HTERT RPE-1 (cell line): ENCODE data around the gene MAP3K9.
"Not testable (repeated sequence)": the region's sequence is repeated elsewhere in the genome, so short reads cannot be mapped to it uniquely, and the experiment has no call there.

Source experiments
- in situ Hi-C: fragments of 300-500 bp; cut with MboI; formaldehyde crosslinking; loops from 4 replicates; pipeline ENCODE4 v1.14.3; 2020; ENCODE audit warnings: low sequenced_read_pairs

MAP3K9 gene

DNA sequence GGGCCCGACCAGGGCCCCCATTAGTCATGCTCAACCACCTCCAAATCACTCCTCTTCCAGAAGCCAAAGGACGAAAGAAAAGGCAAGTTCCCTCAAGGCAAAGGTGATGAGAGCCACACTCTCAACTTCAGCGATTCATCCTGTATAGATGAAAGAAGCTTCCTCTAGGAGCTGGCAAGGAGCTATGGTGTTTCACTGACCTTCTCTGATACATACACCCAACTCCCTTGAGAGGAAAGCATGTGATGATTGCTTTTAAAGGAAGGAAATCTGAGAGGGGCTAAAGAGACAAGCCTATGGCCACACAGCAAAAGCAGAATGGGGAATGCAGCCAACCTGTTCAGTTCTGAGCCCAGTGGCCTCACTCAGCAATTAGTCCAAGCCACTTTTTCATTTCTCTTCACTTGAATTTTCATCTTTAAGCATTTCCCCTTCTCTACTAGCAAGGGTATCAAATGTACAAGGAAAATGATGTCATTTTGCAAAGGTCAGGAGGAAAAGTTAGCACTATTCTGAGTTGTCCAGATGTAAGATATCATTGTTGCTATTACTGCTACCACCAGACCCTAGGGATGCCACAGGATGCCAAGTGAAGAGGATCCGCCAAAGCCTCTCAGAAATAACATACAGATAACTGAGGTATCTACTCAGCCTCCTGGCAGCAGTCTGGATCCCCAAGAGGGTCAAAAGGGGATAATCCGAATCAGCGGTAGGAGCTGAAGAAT, 82.5 kb downstream of the MAP3K9 start:
- in situ Hi-C loops, result no loop called here

DNA sequence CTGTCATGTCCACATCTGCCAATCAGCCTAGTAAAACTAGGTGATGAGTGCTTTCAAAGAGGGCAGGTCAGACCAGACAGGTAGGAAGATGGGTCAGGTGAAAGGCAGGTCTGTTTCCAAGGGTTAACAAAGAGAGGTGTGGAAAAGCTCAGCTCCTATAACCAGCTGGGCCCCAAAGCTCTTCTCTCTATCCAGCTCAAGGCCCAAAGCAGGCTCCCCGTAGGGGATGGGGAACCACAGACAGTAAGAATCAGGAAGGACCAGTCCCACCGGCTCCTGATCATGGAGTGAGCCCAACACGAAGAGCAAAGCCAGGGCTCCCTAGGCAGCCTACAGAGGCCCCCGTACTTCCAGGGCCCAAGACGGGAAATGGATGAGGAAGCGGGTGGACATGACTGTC, 84.4 kb downstream of the MAP3K9 start:
- in situ Hi-C loops, result no loop called here

DNA sequence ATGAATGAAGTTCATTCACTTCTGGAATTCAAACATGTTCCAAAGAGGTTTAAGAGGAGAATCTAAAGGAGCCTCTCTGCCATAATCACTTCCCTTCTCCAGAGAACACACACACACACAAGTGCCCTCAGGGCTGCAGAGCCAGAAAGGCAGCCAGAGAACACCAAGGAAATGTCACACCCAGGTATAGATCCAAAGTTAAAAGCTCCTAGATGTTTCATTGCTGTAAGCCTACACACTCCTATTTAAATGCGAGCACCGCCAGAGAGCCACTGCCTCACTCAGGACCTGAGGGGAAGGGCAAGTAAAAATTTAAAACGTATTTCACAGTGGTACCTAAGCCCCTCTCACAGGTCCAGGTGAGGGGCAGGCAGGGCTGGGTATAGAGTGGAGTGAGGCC, 85.2 kb downstream of the MAP3K9 start:
- in situ Hi-C loops, result no loop called here

DNA sequence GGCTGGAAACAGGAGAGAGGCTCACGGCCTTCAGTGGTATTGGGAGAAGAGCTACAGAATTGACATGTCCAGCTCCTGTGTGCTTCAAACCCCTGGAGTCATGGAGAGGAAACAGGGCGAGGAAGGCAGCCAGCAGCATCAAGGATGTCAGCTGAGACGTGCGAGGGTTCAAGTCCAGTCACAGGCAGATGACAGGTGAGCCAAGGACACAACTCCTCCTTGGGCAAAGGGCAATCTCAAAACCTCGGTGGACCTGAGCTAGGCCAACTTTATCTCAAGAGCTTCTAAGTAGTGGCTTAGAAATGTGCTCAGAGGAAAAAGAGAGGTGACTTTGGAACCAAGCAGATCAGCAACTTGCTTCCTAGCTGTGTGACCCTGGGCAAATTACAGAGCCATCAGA, 86.0 kb downstream of the MAP3K9 start:
- in situ Hi-C loops, result no loop called here

DNA sequence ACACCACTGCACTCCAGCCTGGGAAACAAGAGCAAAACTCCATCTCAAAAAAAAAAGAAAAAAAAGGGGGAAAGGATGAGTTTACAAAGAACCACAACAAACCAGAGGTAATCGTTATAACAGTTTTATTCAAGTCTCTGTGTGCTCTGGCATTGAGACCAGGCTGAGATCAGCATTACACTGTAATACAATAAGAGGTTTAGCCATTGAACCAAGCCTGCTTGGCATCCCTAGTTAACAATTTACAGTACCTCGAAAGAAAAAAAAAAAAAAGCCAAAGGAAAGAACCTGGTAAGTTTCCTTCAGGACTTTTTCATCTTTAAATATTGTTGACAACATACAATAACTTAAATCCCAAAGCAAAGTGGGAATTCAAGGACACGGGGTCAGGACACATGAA, 86.9 kb downstream of the MAP3K9 start:
- in situ Hi-C loops, result no loop called here

DNA sequence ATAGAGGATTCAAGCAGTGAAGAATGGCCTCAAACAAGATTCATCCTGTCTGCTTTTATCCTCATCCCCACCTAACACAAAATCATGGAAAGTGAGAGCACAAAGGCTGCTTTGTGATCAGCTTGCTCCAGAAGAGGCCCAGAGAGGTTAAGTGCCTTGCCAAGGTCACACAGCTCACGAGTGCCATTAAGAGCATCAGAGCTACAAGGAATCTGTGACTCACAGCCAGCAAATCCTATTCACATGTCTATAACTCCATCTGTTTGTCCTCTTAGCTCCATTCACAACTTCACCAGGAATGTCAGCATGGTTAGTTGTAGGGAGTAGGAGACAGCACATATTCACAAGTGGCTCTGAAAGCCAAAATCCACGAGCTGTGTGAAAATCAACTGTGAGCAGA, 87.8 kb downstream of the MAP3K9 start:
- in situ Hi-C loops, result no loop called here

DNA sequence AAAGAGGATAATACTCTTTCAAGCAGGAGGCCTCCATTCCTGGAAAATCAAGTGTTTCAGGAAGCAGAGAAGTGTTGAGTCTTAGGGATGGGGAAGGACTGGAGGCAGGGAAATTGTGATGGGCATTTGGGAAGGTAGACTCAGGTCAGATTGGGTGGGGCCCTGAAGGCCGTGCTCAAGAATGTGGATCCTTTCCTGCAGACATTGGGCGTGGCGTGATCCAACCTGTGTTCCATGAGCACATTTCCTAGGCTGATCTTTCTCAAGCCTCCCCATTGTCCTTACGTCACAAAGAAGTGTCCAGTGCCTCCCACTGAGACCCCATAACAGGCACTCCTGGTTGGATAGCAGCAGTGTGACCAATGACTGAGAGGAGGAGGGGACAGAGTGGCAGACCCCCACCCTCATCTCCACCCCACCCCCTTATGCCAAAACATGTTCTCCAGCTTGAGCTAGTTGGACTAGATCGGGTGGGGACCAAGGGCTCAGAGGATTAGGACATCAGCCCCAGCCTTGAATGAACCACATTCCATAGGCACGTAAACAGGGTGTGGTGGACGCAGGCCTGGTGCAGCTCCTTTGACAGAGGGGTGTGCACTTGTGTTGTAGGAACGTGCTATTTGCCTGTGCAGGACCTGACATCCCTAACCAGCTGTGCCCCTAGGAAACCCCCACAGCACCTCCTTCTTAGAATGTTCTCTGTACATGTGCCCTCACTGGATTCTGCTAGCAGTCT, 90.8 kb downstream of the MAP3K9 start:
- in situ Hi-C loops, result no loop called here

DNA sequence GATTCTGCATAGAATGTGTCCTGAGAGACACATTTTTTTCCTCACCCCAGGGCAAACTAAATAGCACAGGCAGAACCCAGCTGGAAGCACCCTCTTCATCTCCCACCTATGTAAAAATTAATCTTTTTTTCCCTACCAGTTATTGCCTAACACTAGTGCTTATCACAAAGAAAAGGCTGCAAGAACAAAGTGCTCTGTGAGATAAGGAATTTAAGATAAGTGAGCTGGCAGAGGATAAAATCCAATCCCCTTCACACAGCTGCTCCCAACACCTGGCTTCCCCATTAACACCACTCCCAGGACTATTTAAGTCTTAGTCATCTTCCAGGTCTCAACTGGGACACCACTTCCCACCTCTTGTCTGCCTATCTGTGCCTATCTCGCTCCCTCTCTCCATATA, 92.4 kb downstream of the MAP3K9 start:
- in situ Hi-C loops, result no loop called here

DNA sequence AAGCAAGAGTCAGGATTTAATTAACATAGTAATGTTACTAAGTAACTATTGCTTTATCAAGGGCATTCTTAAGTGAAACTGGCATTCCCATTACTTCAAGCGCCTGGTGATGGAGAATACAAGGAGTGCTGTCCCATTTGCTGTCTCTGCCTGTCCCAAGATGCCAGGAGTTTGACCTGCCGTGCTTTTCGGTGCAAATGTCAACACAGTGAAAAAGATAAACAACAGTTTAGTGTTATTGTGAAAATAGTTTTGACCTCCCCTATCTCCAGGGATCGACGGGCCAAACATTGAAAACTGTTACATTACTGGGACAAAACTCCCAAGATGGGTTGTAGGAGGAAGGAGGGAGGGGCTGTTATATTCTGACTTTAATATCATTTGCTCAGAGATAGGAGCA, 92.8 kb downstream of the MAP3K9 start:
- in situ Hi-C loops, result no loop called here

DNA sequence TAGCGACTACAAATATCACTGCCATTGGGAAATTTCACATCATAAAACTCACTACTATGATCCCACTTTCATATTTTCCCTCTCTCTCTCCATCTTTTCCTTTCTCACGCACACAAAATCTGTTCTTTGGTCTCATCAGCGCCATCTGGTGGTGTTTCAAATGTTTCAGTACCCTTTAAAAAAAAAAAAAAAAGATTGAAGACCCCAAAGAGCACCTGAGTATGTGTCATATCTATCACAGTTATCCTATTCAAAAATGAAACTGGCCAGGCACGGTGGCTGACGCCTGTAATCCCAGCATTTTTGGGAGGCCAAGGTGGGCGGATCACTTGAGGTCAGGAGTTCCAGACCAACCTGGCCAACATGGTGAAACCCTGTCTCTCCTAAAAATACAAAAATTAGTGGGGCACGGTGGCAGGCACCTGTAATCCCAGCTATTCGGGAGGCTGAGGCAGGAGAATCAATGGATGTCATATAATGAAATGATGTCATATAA, 95.2 kb downstream of the MAP3K9 start:
- in situ Hi-C loops, result no loop called here

DNA sequence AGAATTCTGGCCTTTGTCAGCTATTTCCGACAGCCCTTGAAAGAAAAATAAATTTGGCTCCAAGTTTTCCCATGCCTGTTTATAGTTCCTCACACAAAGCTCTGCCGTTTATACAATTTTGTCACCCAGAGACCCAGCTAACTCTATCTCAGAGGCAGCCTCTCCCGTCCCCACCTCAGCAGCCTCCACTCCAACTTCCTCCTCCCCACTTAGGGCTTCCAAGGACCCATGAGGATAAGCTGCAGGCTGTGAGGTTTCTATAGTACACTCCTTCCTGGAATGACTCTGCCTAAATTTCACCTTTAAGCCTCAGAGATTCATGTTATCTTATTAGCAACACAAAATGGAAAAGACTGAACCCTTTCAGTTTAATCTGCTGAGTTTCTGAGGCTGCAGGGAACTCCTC, 95.8 kb downstream of the MAP3K9 start:
- in situ Hi-C loops, result no loop called here

DNA sequence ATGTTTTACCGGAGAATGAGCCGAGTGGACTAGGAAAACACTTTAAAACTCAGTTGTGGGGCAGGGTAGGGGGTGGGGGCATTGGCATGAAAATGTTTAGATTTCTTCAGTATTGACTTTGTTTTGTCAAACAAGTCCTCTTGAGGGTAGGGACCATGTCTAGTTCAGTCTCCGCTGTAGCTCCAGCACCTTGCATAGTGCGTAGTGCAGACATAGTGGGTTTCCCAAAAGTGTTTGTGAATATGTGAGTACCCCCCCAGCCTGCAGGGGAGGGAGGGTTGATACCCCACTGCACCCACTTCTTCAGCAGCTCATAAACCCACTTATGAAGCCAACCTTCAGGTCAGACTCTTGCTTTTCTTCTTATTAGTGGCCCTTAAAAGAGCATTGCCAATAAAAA, 96.2 kb downstream of the MAP3K9 start:
- in situ Hi-C loops, result no loop called here

DNA sequence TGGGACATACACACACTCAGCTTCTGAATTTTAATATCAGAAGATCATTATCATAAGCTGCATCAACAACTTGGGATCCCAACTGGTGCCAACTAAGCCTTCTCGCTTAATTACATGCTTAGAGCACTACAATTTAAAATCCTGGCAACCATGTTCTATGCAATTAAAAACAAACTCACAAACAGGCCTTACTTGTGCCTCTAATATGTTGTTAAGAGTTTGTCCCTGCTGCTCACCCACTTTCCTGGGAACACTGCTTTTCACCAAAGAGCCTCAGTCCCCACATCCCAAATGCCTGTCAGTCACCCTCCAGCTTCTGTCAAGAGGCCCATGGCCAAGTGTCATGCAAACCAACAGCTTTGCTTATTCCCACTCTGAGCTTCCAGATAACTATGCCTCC, 97.9 kb downstream of the MAP3K9 start:
- in situ Hi-C loops, result no loop called here

DNA sequence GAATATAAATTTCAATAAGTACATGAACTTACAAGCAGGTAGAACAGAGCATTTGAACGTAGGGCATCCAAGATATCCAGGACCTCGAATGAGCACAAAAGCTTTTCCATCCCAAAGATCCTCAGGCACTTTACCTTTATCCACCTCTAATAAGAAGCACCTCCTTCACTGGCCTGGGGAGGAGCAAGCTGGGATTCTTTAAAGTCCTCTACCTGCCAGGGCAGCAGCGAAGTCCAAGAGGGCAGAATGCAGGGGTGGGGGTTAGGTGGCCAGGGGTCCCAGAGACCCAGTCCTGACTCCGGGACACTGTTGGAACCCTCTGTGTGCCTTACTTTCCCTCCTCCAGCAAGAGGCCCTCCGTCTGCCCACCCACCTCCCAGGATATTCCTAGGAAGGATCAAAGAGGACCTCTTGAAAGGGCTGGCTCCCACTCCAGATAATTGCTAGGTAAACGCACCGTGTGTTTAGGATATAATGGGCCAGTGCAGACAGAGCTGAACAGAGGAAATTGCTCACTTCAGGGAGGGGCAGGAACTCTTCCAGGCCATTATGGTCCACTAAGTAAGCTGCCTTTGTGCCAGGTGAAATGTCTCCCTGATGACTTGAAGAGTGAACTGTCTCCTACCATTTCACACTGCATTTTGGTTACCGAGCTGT, 99.5 kb downstream of the MAP3K9 start:
- in situ Hi-C loops, result no loop called here

DNA sequence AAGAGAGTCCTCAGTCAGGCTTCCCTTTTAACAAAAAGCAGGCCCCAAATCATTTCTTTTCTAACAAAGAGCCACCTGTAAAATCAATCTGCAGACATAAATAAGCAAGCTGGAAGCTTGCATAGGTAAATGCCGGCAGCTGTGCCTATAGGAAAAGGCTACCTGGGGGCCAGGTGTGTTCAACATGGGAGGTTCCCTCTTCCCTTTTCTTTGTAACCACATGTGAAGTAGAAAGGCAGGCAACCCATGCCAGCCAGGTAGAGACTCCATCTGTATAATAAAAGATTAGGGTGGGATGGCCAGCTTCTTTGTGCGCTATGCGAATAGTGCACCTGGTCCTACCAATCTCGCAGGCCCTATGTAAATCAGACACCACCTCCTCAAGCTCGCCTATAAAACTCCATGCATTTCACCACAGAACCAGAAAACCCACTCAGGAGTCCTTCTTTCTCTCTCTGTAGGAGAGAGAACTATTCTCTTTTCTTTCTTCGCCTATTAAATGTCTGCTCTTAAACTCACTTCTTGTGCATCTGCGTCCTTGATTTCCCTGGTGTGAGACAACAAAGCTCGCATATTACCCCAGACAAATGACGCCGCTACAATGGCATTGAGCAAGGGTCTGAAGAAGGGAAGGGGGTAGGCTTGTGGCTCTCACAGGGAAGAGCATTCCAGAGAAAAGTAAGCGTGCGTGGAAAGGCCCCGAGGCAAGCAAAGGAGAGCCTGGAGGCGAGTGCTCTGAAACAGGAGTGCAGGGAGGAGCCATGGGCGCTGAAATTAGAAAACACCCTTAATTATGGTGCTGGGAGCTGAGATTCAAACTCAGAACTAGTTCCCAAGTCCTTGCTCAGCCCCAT, 100.4 kb downstream of the MAP3K9 start:
- in situ Hi-C loops, result no loop called here

DNA sequence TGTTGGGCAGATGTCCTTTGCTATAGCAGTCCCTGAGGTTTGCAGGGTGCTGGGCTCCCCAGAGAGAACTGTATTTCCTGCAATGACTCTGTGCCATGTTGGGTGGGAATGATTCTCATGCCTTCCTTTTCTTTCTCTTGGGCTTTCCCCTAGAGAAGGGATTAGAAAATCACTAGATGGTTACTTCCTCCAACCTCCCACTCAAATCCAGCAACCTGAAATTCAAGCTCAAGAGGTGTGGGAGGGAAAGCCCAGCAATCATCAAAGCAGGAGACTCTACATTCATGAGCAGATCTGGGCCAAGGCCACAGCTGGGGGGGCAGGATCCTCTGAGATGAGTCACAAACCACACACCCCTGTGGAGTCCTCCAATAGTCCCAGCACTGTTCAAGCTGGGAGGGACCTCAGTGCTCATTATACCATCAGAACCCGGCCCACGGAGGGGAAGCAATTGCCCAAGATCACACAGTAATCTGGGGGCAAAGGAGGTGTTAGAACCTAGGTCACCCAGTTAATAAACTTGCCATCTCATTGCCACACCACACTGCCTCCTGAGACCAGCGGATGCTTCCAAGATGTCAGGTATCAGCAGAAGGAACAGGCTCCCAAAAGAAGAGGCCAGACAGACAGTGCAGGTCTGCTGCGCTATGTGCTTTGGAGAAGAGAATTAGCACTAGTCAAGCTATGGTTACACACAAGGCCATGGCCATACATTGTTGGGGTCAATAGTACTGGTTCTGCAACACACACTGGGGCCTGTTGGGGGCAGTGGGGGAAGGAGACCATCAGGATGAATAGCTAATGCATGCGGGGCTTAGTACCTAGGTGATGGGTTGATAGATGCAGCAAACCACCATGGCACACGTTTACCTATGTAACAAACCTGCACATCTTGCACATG, 101.9 kb downstream of the MAP3K9 start:
- in situ Hi-C loops, result no loop called here

DNA sequence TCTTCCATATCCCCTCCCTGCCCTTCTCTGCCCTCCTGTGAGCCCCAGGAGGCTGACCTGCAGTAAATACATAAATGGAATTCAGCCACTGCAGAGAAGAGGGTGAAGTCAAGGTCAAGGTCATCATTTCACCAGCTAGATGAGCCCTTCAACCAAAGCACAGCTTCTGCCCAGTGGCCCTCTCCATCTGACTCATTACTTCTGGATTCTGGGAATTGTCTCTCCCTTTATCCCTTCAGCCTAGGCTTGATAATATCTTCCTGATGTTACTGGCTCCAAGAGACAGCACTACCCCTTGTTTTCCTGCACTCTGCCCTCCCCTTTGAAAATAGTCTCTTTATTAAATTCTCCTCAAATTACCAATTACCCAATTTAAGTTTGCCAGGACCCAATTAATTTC, 103.1 kb downstream of the MAP3K9 start:
- in situ Hi-C loops, result no loop called here

DNA sequence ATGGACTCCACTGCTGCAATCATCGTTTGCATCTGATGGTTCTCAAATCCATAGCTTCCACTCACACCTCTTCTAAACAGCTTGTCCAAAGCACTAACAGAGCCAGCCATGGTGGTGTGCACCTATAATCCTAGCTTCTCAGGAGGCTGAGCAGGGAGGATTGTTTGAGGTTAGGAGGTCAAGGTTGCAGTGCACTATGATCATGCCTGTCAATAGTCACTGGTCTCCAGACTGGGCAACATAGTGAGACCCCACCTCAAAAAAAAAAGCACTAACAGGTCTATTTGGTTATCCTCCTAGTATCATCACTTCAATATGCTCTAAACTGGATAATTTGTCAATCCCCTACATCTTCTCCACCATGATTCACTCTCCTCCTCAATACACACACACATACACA, 104.4 kb downstream of the MAP3K9 start:
- in situ Hi-C loops, result no loop called here

DNA sequence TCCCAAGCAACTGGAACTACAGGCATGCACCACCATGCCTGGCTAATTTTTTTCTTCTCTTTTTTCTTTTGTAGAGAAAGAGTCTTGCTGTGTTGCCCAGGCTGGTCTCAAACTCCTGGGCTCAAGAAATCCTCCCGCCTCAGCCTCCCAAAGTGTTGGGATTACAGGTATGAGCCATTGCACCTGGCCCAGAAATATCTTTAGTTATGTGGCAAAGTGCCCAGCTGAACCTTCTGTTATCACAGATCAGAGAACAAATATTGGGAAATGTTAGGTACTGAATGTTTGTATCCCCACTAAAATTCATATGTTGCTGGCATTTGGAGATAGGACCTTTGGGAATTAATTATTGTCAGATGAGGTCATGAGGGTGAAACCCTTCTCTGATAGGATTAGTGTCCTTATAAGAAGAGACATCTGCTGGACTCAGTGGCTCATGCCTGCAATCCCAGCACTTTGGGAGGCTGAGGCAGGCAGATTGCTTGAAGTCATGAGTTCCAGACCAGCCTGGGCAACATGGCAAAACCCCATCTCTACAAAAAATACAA, 105.6 kb downstream of the MAP3K9 start:
- in situ Hi-C loops, result not testable (repeated sequence)

DNA sequence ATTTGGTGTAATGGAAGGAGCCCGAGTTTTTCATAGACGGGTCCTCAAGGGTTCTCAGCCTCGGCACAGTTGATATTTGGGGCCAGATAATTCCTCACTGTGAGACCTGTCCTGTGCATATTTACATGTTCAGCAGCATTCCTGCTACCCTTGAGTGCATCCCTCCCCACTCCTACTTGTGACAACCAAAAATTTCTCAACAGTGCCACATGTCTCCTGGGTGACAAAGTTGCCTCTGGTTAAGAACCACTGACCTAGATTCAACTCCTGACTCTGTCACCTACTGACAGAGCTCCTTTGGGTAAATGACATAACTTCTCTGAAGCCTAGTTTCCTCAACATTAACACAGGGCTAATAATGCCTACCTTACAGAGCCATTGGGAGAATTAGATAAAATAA, 107.2 kb downstream of the MAP3K9 start:
- in situ Hi-C loops, result no loop called here
